GM23338 (cell line): Measurements from ENCODE around the gene HDAC11. TPM values are rescaled to one million over a fixed set of nuclear protein-coding genes. Genes with fewer than 3 reads are reported as not detected.

Experiments used
- ATAC-seq: fragments of 200-7000 bp; cut with Tn5 transposase; 3 replicates; pipeline ENCODE4 v1.9.1; 2020
- DNase-seq: peaks from one replicate; pipeline ENCODE4 v3.0.0-alpha.2; 2015; ENCODE audit warnings: low spot score
- H2AFZ ChIP-seq: fragments of 200-600 bp; sonication (generic); 2 replicates; pipeline ENCODE4 v1.8.0; 2016; ENCODE audit warnings: antibody characterized with exemption, mild to moderate bottlenecking, moderate library complexity
- H3F3A ChIP-seq: fragments of 200-600 bp; sonication (generic); replicated peaks from 2 replicates; pipeline ENCODE4 v1.8.0; 2017; ENCODE audit warnings: antibody characterized with exemption, mixed run types, low read depth
- H3K27ac ChIP-seq: fragments of 200-600 bp; sonication (generic); 2 replicates; pipeline ENCODE4 v1.6.1; 2016; ENCODE audit warnings: low read depth
- H3K27me3 ChIP-seq: fragments of 200-600 bp; sonication (generic); 2 replicates; pipeline ENCODE4 v1.8.0; 2016; ENCODE audit warnings: mild to moderate bottlenecking, mixed run types, moderate library complexity; ENCODE audit not compliant: insufficient read depth
- H3K36me3 ChIP-seq: fragments of 200-600 bp; sonication (generic); 2 replicates; pipeline ENCODE4 v1.8.0; 2016; ENCODE audit warnings: mild to moderate bottlenecking; ENCODE audit not compliant: insufficient read depth
- H3K4me1 ChIP-seq: fragments of 200-600 bp; sonication (generic); 2 replicates; pipeline ENCODE4 v1.8.0; 2016; ENCODE audit warnings: mild to moderate bottlenecking, moderate library complexity; ENCODE audit not compliant: insufficient read depth
- H3K4me2 ChIP-seq: fragments of 200-600 bp; sonication (generic); 2 replicates; pipeline ENCODE4 v1.7.1; 2017; ENCODE audit warnings: mixed run types
- H3K4me3 ChIP-seq: fragments of 200-600 bp; sonication (generic); 2 replicates; pipeline ENCODE4 v1.6.1; 2016; ENCODE audit warnings: mixed run types
- H3K79me2 ChIP-seq: fragments of 200-600 bp; sonication (generic); replicated peaks from 2 replicates; pipeline ENCODE4 v1.8.0; 2017; ENCODE audit warnings: mild to moderate bottlenecking; ENCODE audit not compliant: insufficient read depth
- H3K9me2 ChIP-seq: fragments of 200-600 bp; sonication (generic); 2 replicates; pipeline ENCODE4 v1.8.0; 2017; ENCODE audit not compliant: insufficient read depth
- H4K20me1 ChIP-seq: fragments of 200-600 bp; sonication (generic); replicated peaks from 2 replicates; pipeline ENCODE4 v1.8.0; 2017; ENCODE audit warnings: mild to moderate bottlenecking; ENCODE audit not compliant: insufficient read depth
- H3K27ac Mint-ChIP-seq: 2 replicates; pipeline ENCODE4 v1.8.0; 2020; ENCODE audit warnings: inconsistent platforms, mild to moderate bottlenecking, moderate library complexity, mixed read lengths
- H3K27me3 Mint-ChIP-seq: 3 replicates; pipeline ENCODE4 v1.8.0; 2022; ENCODE audit warnings: low read depth, mild to moderate bottlenecking, moderate library complexity, mixed read lengths, inconsistent platforms; ENCODE audit not compliant: insufficient read depth, poor library complexity
- H3K36me3 Mint-ChIP-seq: 3 replicates; pipeline ENCODE4 v1.8.0; 2021; ENCODE audit warnings: low read depth, mild to moderate bottlenecking, inconsistent platforms, moderate library complexity, mixed read lengths
- H3K4me1 Mint-ChIP-seq: 3 replicates; pipeline ENCODE4 v1.8.0; 2020; ENCODE audit warnings: mild to moderate bottlenecking, inconsistent platforms, mixed read lengths
- H3K4me3 Mint-ChIP-seq: 3 replicates; pipeline ENCODE4 v1.8.0; 2021; ENCODE audit warnings: moderate library complexity, mild to moderate bottlenecking, inconsistent platforms, mixed read lengths
- H3K9me3 Mint-ChIP-seq: 3 replicates; pipeline ENCODE4 v1.8.0; 2020; ENCODE audit warnings: moderate library complexity, mild to moderate bottlenecking, inconsistent platforms, mixed read lengths
- CREB1 ChIP-seq: fragments of 250-450 bp; sonication (Bioruptor Pico); IDR thresholded peaks from 2 replicates; pipeline ENCODE4 v1.5.0; 2020; ENCODE audit warnings: low read depth, mild to moderate bottlenecking, moderate library complexity
- CTCF ChIP-seq, 2 experiments: fragments of 200-600 bp in 1 of 2; sonication (generic) in 1 of 2; conservative IDR thresholded peaks; 2 replicates each; pipeline versions ENCODE4 v1.5.1 to v1.6.1; 2016 to 2017; ENCODE audit warnings: antibody characterized with exemption in 2 of 2, low read depth in 2 of 2, mild to moderate bottlenecking in 2 of 2, moderate library complexity in 1 of 2
- EZH2 ChIP-seq: fragments of 200-600 bp; sonication (generic); IDR thresholded peaks from one replicate; pipeline ENCODE4 v1.8.0; 2017; ENCODE audit warnings: antibody characterized with exemption, mild to moderate bottlenecking, low read depth; ENCODE audit not compliant: unreplicated experiment
- EZH2phosphoT487 ChIP-seq: fragments of 200-600 bp; sonication (generic); IDR thresholded peaks from one replicate; pipeline ENCODE4 v1.8.1; 2018; ENCODE audit warnings: antibody characterized with exemption; ENCODE audit not compliant: unreplicated experiment
- JUNB ChIP-seq: IDR thresholded peaks from one replicate; pipeline ENCODE4 v1.6.1; 2016; ENCODE audit warnings: antibody characterized with exemption; ENCODE audit not compliant: unreplicated experiment
- NANOG ChIP-seq: IDR thresholded peaks from 2 replicates; pipeline ENCODE4 v1.6.1; 2016; ENCODE audit warnings: antibody characterized with exemption, borderline replicate concordance
- POLR2AphosphoS5 ChIP-seq: IDR thresholded peaks from 2 replicates; pipeline ENCODE4 v1.6.1; 2016; ENCODE audit warnings: antibody characterized with exemption, low read depth
- REST ChIP-seq: IDR thresholded peaks from one replicate; pipeline ENCODE4 v1.6.1; 2018; ENCODE audit warnings: antibody characterized with exemption; ENCODE audit not compliant: unreplicated experiment
- ZNF114 ChIP-seq: fragments of 250-450 bp; sonication (Bioruptor Pico); IDR thresholded peaks from 2 replicates; pipeline ENCODE4 v1.5.0; 2020; ENCODE audit warnings: mild to moderate bottlenecking, moderate library complexity
- ZNF331 ChIP-seq: fragments of 250-450 bp; sonication (Bioruptor Pico); IDR thresholded peaks from 2 replicates; pipeline ENCODE4 v1.5.0; 2020; ENCODE audit warnings: low read depth, mild to moderate bottlenecking, moderate library complexity
- ZNF462 ChIP-seq: fragments of 250-450 bp; sonication (Bioruptor Pico); IDR thresholded peaks from 2 replicates; pipeline ENCODE4 v1.5.0; 2020; ENCODE audit warnings: mild to moderate bottlenecking, moderate library complexity
- polyA plus RNA-seq: library from polyadenylated mRNA; unstranded; fragments of >200 nt; fragmentation: Nextera tagmentation; extraction: Ambion mirVana; gene quantifications from 2 replicates; pipeline ENCODE4 v1.2.1, GENCODE V29; 2016
- total RNA-seq: library from RNA; depleted of rRNA; stranded (reverse); fragments of >200 nt; shearing (Covaris generic); gene quantifications from 2 replicates; pipeline ENCODE4 v1.2.3, GENCODE V29; 2014

Gene HDAC11
- total and polyA plus RNA-seq, 2 experiments from 2014 or later, result 5.4 to 15.8 TPM

GRCh38 chr3:13495351-13495813 is 15.3 kb downstream of the HDAC11 start:
- Mint-ChIP-seq H3K4me3 (no peak overlapping the region), H3K9me3 (no peaks in the 10 kb centered on the region), H3K4me1 (peaks cover 7% of the 10 kb centered on the region), H3K27me3 (peaks cover 11% of the 10 kb centered on the region), H3K27ac (no peak overlapping the region; the same call in 1 of the 2 replicates), H3K36me3 (no peaks in the 10 kb centered on the region)
- no peaks in the 10 kb centered on the region for H3K27me3 ChIP-seq
- H4K20me1 ChIP-seq, result no peaks in the 10 kb centered on the region
- no peaks in the 10 kb centered on the region for H3K36me3 ChIP-seq
- H3K27ac ChIP-seq, result no peak overlapping the region
- DNase-seq (no peak), ATAC-seq (no peak)
- H3K4me1 ChIP-seq, result peaks cover 7% of the 10 kb centered on the region; the same call in 1 of the 2 replicates
- H3K9me2 ChIP-seq, result no peaks in the 10 kb centered on the region
- no peaks in the 10 kb centered on the region for H3K79me2 ChIP-seq
- H3K4me2 ChIP-seq, result no peak overlapping the region
- H2AFZ ChIP-seq, result no peak overlapping the region
- no peak overlapping the region for H3K4me3 ChIP-seq
- TF ChIP-seq POLR2AphosphoS5, result no peak
- no peak for TF ChIP-seq EZH2phosphoT487
- no peak for TF ChIP-seq CREB1 (CRISPR knock-in tag)
- TF ChIP-seq REST, result no peak
- no peak for TF ChIP-seq NANOG
- no peak for TF ChIP-seq ZNF331
- no peak for TF ChIP-seq EZH2
- TF ChIP-seq ZNF114 (CRISPR knock-in tag), result no peak
- no peak for TF ChIP-seq ZNF462
- TF ChIP-seq CTCF (conservative IDR thresholded peaks at IDR 0.05; ENCODE audit: low read depth in 2 of 2), result no peak
- no peak for TF ChIP-seq JUNB
- H3F3A ChIP-seq, result no peaks in the 10 kb centered on the region
